K562 (cell line): Measurements from ENCODE around the gene FBLN2. TPM values are rescaled to one million over a fixed set of nuclear protein-coding genes. Genes with fewer than 3 reads are reported as not detected.

Experiments used
- CHD2 ChIP-seq: IDR thresholded peaks from 2 replicates; pipeline ENCODE4 v1.6.1; 2011; ENCODE audit warnings: low read depth, low read length
- CHD7 ChIP-seq: fragments of 200-600 bp; sonication (generic); IDR thresholded peaks from one replicate; pipeline ENCODE4 v1.6.1; 2012; ENCODE audit warnings: mild to moderate bottlenecking, low read depth, low read length, inconsistent platforms
- CLOCK ChIP-seq: fragments of 250-450 bp; sonication (Bioruptor Pico); IDR thresholded peaks from 2 replicates; pipeline ENCODE4 v1.4.0; 2020; ENCODE audit warnings: mild to moderate bottlenecking, moderate library complexity, borderline replicate concordance
- FOXJ3 ChIP-seq: sonication (generic); formaldehyde crosslinking; IDR thresholded peaks from 2 replicates; pipeline ENCODE4 v1.4.0; 2020; ENCODE audit warnings: mild to moderate bottlenecking, missing genetic modification reagents
- HDAC8 ChIP-seq: fragments of 450-650 bp; IDR thresholded peaks from 2 replicates; pipeline ENCODE4 v1.6.1; 2016; ENCODE audit warnings: mild to moderate bottlenecking, missing genetic modification characterization, moderate library complexity, missing compliant biosample characterization
- KLF1 ChIP-seq: fragments of 450-650 bp; IDR thresholded peaks from 2 replicates; pipeline ENCODE4 v1.6.1; 2016; ENCODE audit warnings: missing genetic modification characterization, missing compliant biosample characterization
- L3MBTL2 ChIP-seq: fragments of 450-650 bp; IDR thresholded peaks from 2 replicates; pipeline ENCODE4 v1.6.1; 2016; ENCODE audit warnings: mild to moderate bottlenecking, moderate library complexity
- SIRT6 ChIP-seq: IDR thresholded peaks from one replicate; pipeline ENCODE4 v1.6.1; 2012; ENCODE audit warnings: low read depth, mild to moderate bottlenecking, control low read depth, inconsistent platforms, low read length, moderate library complexity
- TFAP4 ChIP-seq: sonication (generic); formaldehyde crosslinking; IDR thresholded peaks from 2 replicates; pipeline ENCODE4 v1.8.0; 2022; ENCODE audit warnings: missing genetic modification reagents, mild to moderate bottlenecking, moderate library complexity, borderline replicate concordance
- ZNF140 ChIP-seq: fragments of 250-450 bp; sonication (Bioruptor Pico); IDR thresholded peaks from 2 replicates; pipeline ENCODE4 v1.8.0; 2021; ENCODE audit warnings: moderate library complexity, mild to moderate bottlenecking, inconsistent platforms
- ZNF324 ChIP-seq: fragments of 250-450 bp; sonication (Bioruptor Pico); IDR thresholded peaks from 2 replicates; pipeline ENCODE4 v1.4.0; 2020; ENCODE audit warnings: mild to moderate bottlenecking
- ZNF354B ChIP-seq: fragments of 250-450 bp; sonication (Bioruptor Pico); IDR thresholded peaks from 2 replicates; pipeline ENCODE4 v1.4.0; 2020
- ZNF431 ChIP-seq: sonication (generic); formaldehyde crosslinking; IDR thresholded peaks from 2 replicates; pipeline ENCODE4 v1.8.0; 2022; ENCODE audit warnings: mild to moderate bottlenecking, missing genetic modification reagents
- ZNF699 ChIP-seq: fragments of 250-450 bp; sonication (Bioruptor Pico); IDR thresholded peaks from 2 replicates; pipeline ENCODE4 v1.8.0; 2021; ENCODE audit warnings: mild to moderate bottlenecking, moderate library complexity; ENCODE audit not compliant: insufficient replicate concordance
- ZNF764 ChIP-seq: fragments of 250-450 bp; sonication (Bioruptor Pico); IDR thresholded peaks from 2 replicates; pipeline ENCODE4 v1.4.0; 2020; ENCODE audit warnings: low read depth, mild to moderate bottlenecking, moderate library complexity
- polyA plus RNA-seq, 8 experiments: library from polyadenylated mRNA; depleted of rRNA in 4 of 8; stranded (reverse) in 5 of 8; unstranded in 3 of 8; fragments of >200 nt; fragmentation: Nextera tagmentation in 2 of 8; fragmentation: Illumina TruSeq in 1 of 8; extraction: Ambion mirVana in 2 of 8; extraction: Trizol in 1 of 8; gene quantifications; 2 replicates each; pipeline versions ENCODE4 v1.2.1 to v1.2.3, GENCODE V29; 2011 to 2014; ENCODE audit warnings: inconsistent platforms in 1 of 8, missing spikeins in 1 of 8
- total RNA-seq, 7 experiments: library from RNA; depleted of rRNA in 6 of 7; stranded (reverse); fragments of >200 nt in 6 of 7; fragmentation: Illumina TruSeq in 2 of 7; extraction: Trizol in 2 of 7; gene quantifications; 2 replicates each; pipeline versions ENCODE4 v1.2.1 to v1.2.3, GENCODE V29; 2011 to 2021; ENCODE audit warnings: low replicate concordance in 1 of 7

Gene FBLN2
- total and polyA plus RNA-seq, 9 of the 15 experiments (the other 6 are each of a cell fraction or from before 2014, with no cell fraction given): 0.03 to 0.10 (median 0.04) TPM; not detected in 6

GRCh38 chr3:13652728-13653127 is 103.8 kb downstream of the FBLN2 start (continued):
- TF ChIP-seq CHD7 (no peak), ZNF431 (CRISPR knock-in tag) (no peak), SIRT6 (no peak), KLF1 (tag) (no peak), HDAC8 (tag) (no peak), TFAP4 (CRISPR knock-in tag) (no peak), ZNF354B (CRISPR knock-in tag) (no peak), ZNF699 (CRISPR knock-in tag) (no peak), FOXJ3 (CRISPR knock-in tag) (no peak), ZNF324 (CRISPR knock-in tag) (no peak), CHD2 (no peak), L3MBTL2 (no peak), ZNF764 (CRISPR knock-in tag) (no peak), CLOCK (CRISPR knock-in tag) (no peak), ZNF140 (CRISPR knock-in tag) (no peak)
